Fibroblast of skin of right biceps (primary cell): Measurements from ENCODE around the gene MBNL3.
A peak's percentile ranks its signal among the peaks of the same experiment; 100 is the strongest.

Source experiments
- DNase-seq: peaks from one replicate; pipeline ENCODE4 v3.0.0-alpha.2; 2013

The MBNL3 gene

DNA sequence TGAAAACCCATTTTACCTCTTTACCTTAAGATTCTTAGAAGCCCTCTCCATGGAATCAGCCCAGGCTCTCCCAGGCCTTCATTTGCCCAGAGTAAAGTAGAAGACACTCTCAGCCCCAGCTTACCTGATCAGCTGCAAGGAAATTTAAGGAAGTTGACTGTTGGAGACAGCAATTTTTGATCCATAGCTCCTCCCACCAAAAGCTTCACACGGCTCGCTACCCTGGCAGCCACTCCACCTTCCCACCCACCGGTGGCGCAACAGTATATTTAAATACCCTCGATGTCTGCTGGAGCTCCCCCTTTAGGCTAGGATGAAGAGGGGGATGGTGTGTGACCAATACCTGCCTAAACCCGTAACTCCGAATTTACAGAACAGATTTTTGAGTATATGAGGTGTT lies 75.4 kb downstream of the MBNL3 start:
- no peak for DNase-seq

DNA sequence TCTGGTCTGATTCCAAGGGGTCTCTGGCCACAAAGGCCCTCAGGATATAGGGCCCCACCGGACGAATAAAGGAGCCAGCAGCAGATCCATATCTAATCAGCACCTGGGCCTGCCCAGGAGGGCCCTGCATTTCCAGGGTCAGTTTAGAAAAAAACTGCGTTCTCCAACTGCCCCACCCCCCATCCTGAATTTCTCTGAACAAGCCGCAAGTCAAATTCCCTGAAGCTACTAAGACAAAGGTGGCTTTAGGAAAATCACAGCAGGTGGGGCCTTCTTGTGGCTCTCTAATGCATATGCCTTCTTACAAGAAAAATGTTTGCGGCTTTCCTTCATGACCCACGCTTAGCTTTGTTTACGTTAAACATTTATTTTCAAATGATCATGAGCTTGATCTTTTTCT lies 76.6 kb downstream of the MBNL3 start:
- DNase-seq, result no peak

DNA sequence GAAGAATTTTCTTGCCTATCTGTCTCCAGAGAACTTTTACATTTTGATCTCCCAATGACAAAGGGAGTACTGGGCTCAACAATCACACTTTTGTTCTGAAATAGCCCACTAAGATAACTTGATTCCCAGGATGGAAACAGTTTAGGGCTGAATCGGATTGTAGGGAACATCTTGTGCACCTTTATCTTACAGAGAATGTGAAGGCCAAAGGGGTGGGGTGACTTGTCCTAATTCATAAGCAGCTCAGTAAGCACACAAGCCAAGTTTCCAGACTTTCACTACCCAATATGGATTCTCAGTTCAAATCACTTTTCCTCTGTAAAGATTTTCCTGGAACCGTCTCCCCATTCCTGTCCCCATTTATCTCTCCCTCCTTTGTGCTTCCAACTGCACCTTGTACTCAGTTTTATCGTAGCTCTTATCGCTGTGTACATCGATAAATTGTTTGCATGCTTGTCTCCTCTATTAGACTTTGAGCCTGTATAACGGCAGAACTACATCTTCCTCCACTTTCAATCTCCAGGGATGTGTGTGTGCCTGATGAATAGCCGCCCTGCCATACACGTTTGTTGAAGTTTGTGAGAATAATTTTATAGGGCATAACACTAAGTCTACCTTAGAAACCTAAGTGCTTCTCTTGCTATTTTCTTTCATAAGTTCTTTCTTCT lies 77.4 kb downstream of the MBNL3 start:
- DNase-seq, result no peak

DNA sequence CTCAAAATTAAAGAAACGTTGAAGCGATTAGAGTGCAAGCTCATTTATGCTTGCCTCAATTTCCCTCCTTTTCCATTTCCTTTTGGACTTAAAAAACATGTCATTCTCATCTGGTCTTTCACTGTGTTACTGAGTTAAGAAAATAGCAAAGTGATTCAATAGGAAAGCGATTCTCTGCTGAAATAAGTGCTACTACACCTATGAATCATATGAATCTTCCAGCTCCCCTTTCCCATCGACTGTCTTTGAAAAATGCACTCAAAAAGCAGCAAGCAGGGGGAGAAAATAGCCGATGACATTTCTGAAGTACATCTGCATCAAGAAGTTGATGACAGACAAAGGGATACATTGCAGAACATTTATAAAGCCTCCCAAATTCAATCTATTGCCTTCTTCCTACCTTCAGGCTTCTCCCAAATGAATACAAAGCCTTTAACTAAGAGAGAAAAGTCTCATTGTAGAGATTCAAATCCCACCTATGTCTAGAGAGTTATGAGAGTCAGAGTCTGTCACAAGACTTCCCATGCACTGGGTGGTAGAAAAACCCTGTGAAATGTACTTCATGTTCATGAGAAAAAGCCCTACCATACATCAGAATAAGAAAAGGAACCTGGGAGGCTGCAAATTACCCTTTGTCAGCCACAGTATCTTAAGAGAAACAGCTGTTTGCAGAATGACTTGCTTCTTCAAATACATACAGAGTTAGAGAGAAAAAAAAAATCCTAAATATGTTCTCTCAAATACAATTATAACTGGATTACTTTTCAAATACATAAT lies 78.9 kb downstream of the MBNL3 start:
- no peak for DNase-seq

DNA sequence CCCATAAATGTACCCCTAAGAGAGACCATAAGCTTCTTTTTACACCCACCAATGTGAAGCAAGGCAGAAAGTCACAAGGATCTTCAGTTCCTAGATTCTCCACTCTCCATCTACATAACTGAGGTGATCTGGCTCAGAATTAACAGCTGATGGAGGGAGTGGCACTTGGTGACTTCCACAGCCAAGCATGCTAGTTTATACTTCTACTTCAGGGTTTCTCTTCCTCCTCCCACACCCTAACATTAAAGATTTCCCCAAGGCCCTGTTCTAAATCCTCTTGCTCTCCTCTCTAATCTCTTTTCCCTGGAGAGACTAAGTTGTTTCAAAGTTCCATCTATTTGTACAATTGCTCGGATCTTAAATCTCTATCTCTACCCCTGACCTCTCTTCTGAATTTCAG lies 81.1 kb downstream of the MBNL3 start:
- no peak for DNase-seq

DNA sequence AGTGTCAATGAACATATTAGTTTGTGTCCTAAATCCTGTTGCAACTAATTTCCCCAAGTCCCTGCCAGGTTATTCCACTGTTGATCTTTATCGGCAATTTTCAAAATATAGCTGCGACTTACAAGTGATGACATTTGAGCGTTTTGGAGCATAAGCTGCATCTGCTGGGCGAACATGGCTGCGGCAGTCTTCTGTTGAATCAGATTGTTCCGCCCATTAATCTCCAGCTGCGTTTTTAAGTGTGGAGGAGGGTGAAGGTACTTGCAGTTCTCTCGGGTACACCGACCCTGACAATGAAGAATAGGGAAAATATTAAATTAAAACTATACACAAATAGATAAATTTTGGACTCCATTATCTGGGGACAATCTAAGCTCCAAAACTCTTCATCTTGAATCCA lies 82.7 kb downstream of the MBNL3 start:
- DNase-seq, result no peak

DNA sequence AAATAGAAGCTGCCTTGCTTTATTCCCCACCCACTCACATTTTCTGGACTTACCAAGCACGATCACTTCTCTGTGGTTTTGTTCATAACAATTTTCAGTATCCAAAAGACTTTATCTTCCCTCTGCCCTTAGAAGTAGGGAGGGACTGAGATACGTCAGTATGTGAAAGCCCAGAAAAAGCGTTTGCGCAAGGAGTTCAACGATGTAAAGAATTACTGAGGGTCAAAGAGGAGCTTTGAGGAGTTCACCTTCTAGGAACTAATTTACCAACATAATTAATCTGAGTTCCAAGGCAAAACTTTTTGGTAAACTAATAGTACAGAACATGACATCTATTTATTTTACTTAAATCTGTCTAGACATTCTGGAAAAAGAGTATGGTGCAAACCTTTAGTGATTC lies 84.6 kb downstream of the MBNL3 start:
- DNase-seq, result no peak

DNA sequence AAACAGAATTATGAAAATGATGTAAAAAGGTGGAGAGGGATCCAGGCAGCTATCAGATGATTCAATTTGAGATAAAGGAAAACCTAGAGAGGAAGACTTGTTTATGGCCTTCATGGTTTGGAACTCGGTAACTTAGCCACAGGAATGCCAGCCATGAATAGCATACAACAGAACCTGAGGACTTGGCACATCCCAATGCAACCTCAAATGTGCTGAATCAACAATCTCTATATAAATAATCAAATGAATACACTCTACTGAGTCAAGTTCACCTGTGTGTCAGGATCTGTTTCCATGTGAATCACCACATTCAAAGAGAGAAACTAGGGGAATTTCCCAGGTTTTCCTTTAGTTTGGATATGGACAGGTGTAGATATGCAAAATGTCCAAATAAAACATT lies 86.9 kb downstream of the MBNL3 start:
- peak; percentile 3 for DNase-seq

DNA sequence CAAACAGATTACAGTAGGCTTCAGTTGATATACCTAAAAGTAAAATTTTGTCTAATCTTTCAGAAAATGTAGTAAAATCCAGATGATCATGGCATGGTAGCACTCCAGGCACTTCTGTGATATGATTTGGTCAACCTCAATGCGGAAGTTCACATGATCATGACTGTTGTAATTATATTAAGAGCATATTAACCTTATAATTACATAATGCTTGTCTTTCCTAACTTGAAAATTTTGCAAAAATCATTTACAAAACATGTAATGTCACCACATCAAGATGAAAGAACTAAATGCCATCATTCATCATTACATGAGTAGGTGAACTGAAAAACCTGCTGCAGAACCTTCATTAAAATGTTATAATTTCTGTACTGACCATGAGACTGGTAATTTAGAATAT lies 88.1 kb downstream of the MBNL3 start:
- no peak for DNase-seq

DNA sequence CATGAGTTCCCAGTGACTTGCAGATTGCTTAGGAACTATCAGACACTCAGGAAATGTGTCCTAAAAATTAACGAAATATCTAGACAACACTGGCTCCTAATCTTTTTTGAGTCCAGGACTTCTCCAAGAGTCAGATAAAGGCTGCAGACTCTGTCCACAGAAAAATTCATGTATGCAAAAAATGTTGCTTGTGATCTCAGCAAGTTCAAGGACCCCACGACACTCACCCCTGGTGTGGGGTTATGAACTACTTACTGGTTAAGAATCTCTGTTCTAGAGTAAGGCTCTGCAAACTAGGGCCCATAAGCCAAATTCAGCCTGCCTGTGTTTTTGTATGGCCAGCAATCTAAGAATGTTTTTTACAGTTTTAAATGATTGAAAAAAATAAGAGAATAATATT lies 93.2 kb downstream of the MBNL3 start:
- no peak for DNase-seq

DNA sequence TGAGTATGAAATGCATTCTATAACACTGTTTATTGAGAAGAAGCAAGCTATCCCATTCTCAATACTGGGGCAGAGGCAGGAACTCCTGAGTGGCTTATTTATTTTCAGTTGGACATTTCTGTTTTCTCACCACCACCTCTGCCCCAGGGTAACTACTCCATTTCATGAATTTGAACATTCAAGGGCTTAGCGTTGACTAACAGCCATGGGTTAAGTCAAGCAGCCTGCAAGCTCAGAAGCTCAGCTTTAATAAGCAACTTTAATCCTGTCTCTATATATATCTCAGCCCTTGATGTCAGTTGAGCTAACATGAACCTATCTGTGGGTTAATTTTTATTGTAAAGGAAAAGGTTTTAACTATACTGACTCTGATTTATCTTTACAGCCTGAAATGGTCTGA lies 93.8 kb downstream of the MBNL3 start:
- no peak for DNase-seq

DNA sequence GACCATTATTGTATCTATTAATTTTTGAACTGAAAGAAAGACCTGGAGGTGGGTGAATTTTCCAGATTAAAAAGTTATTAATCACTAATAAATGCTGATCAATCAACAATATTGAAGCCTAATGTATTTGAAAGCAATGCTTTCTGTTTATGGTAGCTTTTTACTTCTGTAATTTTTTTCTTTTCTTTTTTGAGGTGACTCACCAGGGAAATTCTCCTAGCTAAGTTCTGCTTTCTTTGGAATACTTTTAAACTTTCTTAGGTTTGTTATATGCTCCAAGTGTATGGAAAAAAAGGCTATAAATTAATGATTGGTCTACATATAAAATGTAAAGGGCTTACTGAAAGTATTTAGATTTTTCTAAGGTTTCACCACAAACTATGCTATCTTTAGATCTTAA lies 94.2 kb downstream of the MBNL3 start:
- no peak for DNase-seq

DNA sequence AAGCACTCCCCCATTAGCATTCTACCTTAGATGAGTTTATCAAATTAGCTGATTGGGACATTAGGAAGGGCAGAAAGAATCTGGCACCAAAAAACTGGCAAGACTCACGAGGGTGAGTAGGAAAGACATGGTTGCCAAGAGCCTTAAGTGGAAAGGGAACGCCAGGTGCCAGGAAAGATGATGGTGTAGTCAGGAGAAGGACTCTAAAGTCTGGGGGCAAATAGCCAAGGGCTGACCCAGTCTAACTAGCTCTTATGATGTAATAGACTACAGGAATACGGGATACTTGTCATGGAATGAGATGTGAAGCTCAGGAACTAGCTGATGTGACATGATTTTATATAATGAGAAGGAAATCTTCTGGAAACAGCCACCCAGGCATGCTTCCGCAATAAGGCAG lies 94.8 kb downstream of the MBNL3 start:
- no peak for DNase-seq

DNA sequence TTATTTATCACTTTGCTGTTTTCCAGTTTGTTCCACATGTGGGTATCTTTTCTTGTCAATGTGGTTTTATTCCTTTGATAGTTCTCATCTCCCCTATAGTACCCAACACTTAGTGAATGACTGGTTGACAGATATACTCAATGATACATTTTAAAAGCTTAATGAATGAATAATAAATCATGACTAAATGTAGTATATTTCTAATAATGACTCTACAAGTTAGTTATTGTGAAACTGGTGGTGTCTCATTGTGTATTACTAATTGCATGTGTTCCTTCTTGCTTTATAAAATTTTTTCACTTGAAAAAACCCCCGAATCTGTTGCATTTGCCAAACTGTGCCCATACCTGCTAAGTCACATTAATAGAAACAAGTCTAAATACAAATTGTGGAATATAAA lies 95.4 kb downstream of the MBNL3 start:
- no peak for DNase-seq

DNA sequence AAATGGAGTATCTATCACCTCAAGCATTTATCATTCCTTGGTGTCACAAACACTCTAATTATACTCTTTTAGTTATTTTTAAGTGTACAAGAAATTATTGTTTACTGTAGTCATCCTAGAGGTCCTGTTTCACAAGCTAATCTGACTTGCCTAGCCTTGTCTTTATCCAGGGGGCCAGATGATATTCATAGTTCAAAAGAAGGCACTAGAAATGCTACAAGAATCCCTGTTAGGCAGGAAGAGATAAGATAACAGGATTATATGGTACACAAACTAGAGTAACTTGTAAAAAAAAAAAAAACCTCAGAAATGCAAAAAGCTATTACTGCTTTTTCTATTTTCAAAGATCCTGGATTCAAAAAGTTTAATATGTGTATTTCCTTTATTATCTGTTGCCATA lies 95.8 kb downstream of the MBNL3 start:
- no peak for DNase-seq

DNA sequence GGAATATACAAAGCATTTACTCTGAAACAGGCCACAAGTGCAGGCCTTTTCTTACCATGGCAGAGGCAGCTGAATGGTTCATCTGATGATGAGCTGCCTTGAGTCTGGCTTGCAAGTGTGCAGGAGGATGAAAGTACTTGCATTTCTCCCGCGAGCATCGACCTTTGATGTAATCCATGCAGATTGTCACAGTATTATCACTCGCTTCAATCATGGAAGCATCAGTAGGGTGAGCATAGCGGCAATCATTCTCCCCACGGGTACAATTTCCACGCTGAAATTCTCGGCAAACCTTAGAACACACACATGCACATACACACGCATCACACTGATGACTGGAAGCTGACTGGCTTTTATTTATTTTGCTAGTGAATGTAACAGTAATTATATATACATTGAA lies 98.0 kb downstream of the MBNL3 start:
- no peak for DNase-seq

DNA sequence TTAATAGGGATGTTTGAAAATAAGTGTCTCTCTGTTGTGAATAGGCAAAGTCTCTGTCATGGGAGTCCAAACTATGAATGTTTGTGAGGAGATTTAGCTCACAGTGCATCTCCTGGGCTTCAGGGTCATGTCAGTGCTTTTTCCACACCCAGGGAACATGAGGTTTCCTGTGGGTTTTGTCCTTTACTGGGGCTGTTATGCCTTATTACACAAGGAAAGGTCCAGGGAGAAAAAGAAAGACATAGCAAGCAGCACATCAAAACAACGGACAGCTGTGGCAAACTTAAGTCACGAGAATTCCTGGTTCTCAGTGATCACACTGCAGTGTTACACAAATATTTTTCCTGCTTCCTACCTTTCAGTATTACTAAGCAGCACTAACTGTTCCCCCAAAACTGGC lies 99.4 kb downstream of the MBNL3 start:
- no peak for DNase-seq

DNA sequence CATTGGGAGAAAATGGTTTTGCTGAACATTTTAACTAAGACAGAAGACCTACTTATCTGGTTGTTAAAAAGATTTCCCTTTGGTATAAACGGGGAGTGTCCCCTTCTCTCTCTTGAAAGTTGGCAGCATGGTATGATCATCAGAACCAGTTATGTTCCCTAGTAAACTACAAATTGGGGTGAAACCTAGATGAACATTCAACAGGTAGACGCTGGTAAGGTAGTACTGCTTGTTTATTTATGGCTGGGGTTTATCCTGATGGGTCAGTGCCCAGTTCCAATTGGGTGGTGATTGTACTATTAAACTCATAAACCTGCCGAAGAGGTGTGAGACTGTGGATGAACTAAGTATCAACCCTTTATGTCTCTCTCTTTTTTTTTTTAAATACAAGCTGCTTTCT lies 100.5 kb downstream of the MBNL3 start:
- no peak for DNase-seq

DNA sequence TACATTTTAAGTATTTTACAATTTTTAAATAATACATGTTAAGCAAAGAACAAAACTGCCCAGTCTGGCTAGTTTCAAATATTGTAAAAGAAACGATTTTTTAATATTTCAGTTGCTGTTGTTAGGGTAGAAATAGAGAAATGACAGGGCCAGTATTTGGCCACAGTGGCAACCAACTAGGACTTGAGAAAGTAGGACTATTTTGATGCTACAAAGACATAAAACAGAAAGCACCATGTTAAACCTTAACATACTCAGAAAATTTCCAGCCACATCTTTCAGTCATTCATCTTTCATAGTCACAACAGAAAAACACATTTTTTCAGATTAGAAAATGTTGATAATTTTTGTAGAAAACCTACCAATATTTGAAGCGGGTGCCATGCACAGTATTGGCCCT lies 104.5 kb downstream of the MBNL3 start:
- no peak for DNase-seq

DNA sequence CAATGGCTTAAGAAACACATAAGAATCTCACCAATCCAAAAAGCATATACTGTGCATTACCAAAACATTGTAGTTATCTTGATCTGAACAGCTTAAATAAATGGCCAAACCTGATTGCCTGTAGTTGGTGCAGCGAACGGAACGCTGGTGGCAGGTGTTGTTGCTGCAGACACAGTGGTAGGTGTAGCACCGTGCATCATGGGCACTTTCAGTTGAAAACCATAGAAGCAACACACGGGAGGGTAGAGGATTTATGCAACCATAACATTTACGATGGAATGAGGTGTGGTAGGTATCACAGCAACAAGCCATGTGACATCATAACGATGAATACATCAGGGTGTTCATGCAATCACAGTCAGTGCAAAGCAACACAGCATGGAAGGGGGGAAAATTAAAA lies 106.8 kb downstream of the MBNL3 start:
- DNase-seq, result no peak

DNA sequence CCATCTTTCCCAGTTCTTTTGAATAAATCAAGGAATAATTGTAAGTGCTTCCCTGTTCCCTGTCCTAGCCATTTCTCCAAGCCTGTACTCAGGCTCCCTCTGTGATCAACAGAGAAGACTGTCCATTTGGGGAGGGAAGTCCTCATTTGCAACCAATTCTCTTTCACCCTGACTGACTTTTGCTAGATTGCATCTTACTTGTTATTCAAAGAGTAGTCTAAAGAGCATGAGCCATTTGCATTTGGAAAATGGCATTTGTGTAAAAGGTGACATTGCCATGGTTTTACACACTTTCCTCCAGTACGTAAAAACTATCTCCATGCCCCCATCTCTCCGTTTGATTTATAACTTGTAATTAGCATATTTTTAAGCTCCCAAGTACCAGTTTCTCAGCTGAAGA lies 110.6 kb downstream of the MBNL3 start:
- DNase-seq, result no peak

DNA sequence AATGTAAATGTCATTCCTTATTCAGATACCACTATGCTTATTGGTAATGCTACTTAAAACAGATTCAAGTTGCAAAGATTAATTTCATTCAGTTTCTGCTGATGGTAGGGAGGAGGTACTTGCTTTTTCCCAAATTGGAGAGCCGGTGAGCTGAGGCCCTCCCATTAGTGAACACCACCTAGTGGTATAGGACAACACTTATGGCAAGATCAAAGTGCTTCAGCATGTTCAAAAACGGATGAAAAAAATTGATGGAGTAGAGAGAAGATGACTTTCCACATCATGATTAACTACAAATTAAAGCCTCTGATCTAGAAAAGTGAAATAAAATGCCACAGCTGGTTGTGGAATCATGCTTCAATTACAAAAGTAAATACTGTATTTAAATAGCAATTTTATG lies 112.9 kb downstream of the MBNL3 start:
- DNase-seq, result no peak

DNA sequence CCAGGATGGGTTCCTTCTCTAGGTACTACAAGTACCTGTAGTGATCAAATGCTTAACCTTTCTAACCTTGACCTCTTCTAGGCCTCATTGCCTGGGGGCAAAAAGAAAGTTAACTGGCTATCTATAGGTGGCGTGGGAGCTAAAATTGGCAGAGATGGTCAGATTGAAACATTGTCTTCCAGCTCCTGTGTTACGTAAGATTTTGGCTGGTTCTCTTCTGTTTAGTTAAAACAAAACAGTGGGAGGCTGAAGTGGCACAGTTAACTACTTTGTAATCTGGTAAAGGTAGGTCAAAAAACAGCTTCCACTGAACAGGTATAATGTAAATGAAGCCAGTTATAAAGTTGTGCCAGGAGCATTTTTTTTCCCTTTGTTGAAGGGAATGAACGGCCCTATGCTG lies 115.2 kb downstream of the MBNL3 start:
- DNase-seq, result no peak

DNA sequence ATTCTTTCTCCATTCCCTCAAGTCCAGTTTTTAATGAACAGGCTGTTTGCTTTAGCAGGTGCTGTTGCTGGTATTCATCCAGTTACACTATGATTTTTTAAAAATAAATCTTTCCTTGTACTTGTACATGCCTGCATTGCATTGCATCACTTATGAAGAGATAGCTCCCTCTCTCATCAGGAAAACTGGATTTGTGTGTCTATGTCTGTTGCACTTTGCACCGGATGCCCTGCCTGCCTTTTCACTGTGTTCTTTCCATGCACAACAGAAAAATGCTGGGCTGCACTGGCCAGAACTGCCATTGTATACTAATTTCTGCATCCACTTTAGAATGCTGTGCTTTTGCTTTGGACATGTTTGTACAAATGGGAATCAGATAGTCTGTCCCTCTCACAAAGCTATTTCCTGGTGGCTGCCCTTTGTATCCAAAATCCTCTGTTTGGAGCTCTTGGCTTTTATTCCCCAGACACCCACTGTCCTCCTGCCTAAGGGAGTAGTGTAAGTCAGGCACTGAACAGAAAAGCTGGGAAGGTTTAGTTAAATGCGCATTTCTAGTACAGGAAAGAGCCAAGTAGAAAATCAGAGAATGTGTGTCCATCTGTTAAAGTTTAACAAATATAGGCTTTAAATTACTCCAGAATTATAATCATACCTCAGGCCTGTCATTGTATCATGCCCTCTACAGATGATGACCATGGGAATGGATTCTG lies 119.1 kb downstream of the MBNL3 start:
- no peak for DNase-seq
